ENCODE results near the gene VIT. TPM values are rescaled to one million over a fixed set of nuclear protein-coding genes. Genes with fewer than 3 reads are reported as not detected.

The VIT gene
- total RNA-seq, 4 donors from 2014 or later = 17.0 to 32.3 (median 28.7) TPM

GRCh38 chr2:36711741-36712314 lies 15.3 kb downstream of the VIT start:
- no peak overlapping the region for H3K27ac ChIP-seq (replicated peaks in 1 of 4)
- WGBS = 71% methylated on average over 5 of the region's 5 CpGs
- H3K4me3 ChIP-seq = no peak overlapping the region
- TF ChIP-seq EP300 (IDR thresholded peaks at IDR 0.05) (no peak), CTCF (IDR thresholded peaks at IDR 0.05) (no peak), POLR2A (IDR thresholded peaks at IDR 0.05; ENCODE audit: low read depth) (no peak), POLR2AphosphoS5 (IDR thresholded peaks at IDR 0.05) (no peak)
- no peak for DNase-seq (ENCODE audit: extremely low spot score)
- peaks cover 0 to 5% (median 2%) of the 10 kb centered on the region in 4 donors for H3K9me3 ChIP-seq
- H3K36me3 ChIP-seq = no peaks in the 10 kb centered on the region
- intact Hi-C loops (cut with DNase I) = no loop called here
- no peaks in the 10 kb centered on the region for H3K27me3 ChIP-seq
- H3K4me1 ChIP-seq = peaks cover 0 to 4% (median 2%) of the 10 kb centered on the region in 4 donors

- Histone ChIP-seq H3K4me1 (peaks cover 0 to 4% (median 0%) of the 10 kb centered on the region in 4 donors), H3K36me3 (no peaks in the 10 kb centered on the region), H3K4me3 (no peak overlapping the region), H3K27ac (replicated peaks in 1 of 4) (no peak overlapping the region), H3K9me3 (peaks cover 0 to 5% (median 2%) of the 10 kb centered on the region in 4 donors), H3K27me3 (no peaks in the 10 kb centered on the region)
- 81% methylated on average over 8 of the region's 8 CpGs for WGBS
- no peak for DNase-seq (ENCODE audit: extremely low spot score)
- intact Hi-C loops (cut with DNase I) = no loop called here
- TF ChIP-seq POLR2AphosphoS5 (IDR thresholded peaks at IDR 0.05) = no peak
- no peak for TF ChIP-seq POLR2A (IDR thresholded peaks at IDR 0.05; ENCODE audit: low read depth)
- TF ChIP-seq CTCF (IDR thresholded peaks at IDR 0.05) = no peak
- TF ChIP-seq EP300 (IDR thresholded peaks at IDR 0.05) = no peak
Observed at GRCh38 chr2:36713310-36713709, 16.8 kb downstream of the VIT start.

- no peaks in the 10 kb centered on the region for H3K27me3 ChIP-seq
- H3K36me3 ChIP-seq = no peaks in the 10 kb centered on the region
- intact Hi-C loops (cut with DNase I) = no loop called here
- H3K27ac ChIP-seq (replicated peaks in 1 of 4) = no peak overlapping the region
- TF ChIP-seq CTCF (IDR thresholded peaks at IDR 0.05) (no peak), POLR2A (IDR thresholded peaks at IDR 0.05; ENCODE audit: low read depth) (no peak), POLR2AphosphoS5 (IDR thresholded peaks at IDR 0.05) (no peak), EP300 (IDR thresholded peaks at IDR 0.05) (no peak)
- H3K9me3 ChIP-seq = peaks cover 0 to 8% (median 0%) of the 10 kb centered on the region in 4 donors
- peak; percentile 45 for DNase-seq (ENCODE audit: extremely low spot score)
- no peak overlapping the region for H3K4me3 ChIP-seq
- no peaks in the 10 kb centered on the region for H3K4me1 ChIP-seq
- 74% methylated on average over 3 of the region's 3 CpGs for WGBS
Observed at GRCh38 chr2:36716111-36716510, 19.6 kb downstream of the VIT start.

- intact Hi-C loops (cut with DNase I) = no loop called here
- no peak overlapping the region for H3K27ac ChIP-seq (replicated peaks in 1 of 4)
- no peaks in the 10 kb centered on the region for H3K36me3 ChIP-seq
- no peaks in the 10 kb centered on the region for H3K27me3 ChIP-seq
- no peaks in the 10 kb centered on the region for H3K4me1 ChIP-seq
- H3K9me3 ChIP-seq = peaks cover 0 to 8% (median 0%) of the 10 kb centered on the region in 4 donors
- peak; percentile 19 for DNase-seq (ENCODE audit: extremely low spot score)
- TF ChIP-seq POLR2A (IDR thresholded peaks at IDR 0.05; ENCODE audit: low read depth) = no peak
- TF ChIP-seq CTCF (IDR thresholded peaks at IDR 0.05) = no peak
- no peak for TF ChIP-seq POLR2AphosphoS5 (IDR thresholded peaks at IDR 0.05)
- no peak for TF ChIP-seq EP300 (IDR thresholded peaks at IDR 0.05)
- 88% methylated on average over 3 of the region's 3 CpGs for WGBS
- H3K4me3 ChIP-seq = no peak overlapping the region
Observed at GRCh38 chr2:36717603-36718266, 21.2 kb downstream of the VIT start.

All from esophagus muscularis mucosa (tissue), 4 donors.